Parathyroid adenoma (tissue), 2 donors: Measurements from ENCODE around the gene CUX1.
"Not testable (repeated sequence)": the region's sequence is repeated elsewhere in the genome, so short reads cannot be mapped to it uniquely, and the experiment has no call there.

Source experiments
- H2AFZ ChIP-seq: fragments of 300-600 bp; sonication (generic); one replicate; pipeline ENCODE4 v1.7.0; 2017; ENCODE audit warnings: antibody characterized with exemption, mild to moderate bottlenecking
- H3K27ac ChIP-seq: fragments of 300-600 bp; sonication (generic); one replicate; pipeline ENCODE4 v1.7.0; 2017
- H3K27me3 ChIP-seq: fragments of 300-600 bp; sonication (generic); one replicate; pipeline ENCODE4 v1.7.0; 2017; ENCODE audit warnings: low read length; ENCODE audit not compliant: control insufficient read depth, insufficient read depth
- H3K36me3 ChIP-seq: fragments of 300-600 bp; sonication (generic); one replicate; pipeline ENCODE4 v1.7.0; 2017; ENCODE audit warnings: low read length; ENCODE audit not compliant: control insufficient read depth, insufficient read depth
- H3K4me1 ChIP-seq: fragments of 300-600 bp; sonication (generic); one replicate; pipeline ENCODE4 v1.7.0; 2017; ENCODE audit warnings: control low read depth
- H3K4me2 ChIP-seq: fragments of 300-600 bp; sonication (generic); one replicate; pipeline ENCODE4 v1.7.0; 2017; ENCODE audit warnings: low read length
- H3K4me3 ChIP-seq: fragments of 300-600 bp; sonication (generic); one replicate; pipeline ENCODE4 v1.7.0; 2017; ENCODE audit warnings: low read depth, low read length
- H3K79me2 ChIP-seq: fragments of 300-600 bp; sonication (generic); one replicate; pipeline ENCODE4 v1.7.0; 2017; ENCODE audit warnings: control low read depth
- H3K9ac ChIP-seq: fragments of 300-600 bp; sonication (generic); one replicate; pipeline ENCODE4 v1.7.0; 2017; ENCODE audit warnings: mild to moderate bottlenecking
- H3K9me3 ChIP-seq: fragments of 300-600 bp; sonication (generic); one replicate; pipeline ENCODE4 v1.7.0; 2017; ENCODE audit warnings: low read length; ENCODE audit not compliant: control insufficient read depth
- CTCF ChIP-seq: fragments of 300-600 bp; sonication (generic); IDR thresholded peaks from one replicate; pipeline ENCODE4 v1.7.0; 2017; ENCODE audit warnings: antibody characterized with exemption, mild to moderate bottlenecking
- donor health status: primary hyperparathyroidism.

Gene CUX1

DNA sequence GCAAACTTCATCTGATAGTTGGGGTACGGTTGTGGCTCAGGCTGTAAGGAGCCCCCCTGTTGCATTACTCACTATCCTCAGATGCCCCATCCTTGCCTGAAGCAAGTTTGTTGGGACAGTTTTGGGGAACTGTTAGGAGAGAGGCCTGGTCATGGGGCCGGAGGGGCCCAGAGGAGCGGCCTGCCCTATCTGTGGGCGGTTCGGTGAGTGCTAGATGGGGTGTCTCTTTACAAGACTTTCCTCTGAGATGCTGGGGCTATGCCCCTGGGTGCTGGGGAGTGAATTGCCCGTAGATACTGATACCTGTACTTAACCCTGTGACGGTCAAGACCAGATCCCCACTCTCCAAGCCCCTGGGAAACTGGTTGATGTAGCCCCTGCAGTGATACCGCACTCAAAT, 12.4 kb downstream of the CUX1 start:
- H3K27ac ChIP-seq = no peak overlapping the region

DNA sequence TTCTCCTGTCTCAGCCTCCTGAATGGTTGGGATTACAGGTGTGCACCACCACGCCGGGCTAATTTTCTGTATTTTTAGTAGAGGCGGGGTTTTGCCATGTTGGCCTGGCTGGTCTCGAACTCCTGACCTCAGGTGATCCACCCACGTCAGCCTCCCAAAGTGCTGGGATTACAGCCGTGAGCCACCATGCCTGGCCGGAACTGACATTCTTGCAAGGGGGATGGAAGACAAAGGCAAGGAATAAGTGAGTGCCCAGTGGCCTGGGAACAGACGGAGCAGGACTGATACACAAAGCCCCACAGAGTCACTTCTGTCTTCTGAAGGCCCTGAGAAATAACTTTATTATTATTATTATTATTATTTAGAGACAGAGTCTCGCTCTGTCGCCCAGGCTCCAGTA, 14.0 kb downstream of the CUX1 start:
- H3K4me3 ChIP-seq, H2AFZ ChIP-seq, H3K27ac ChIP-seq, H3K36me3 ChIP-seq, H3K4me2 ChIP-seq, H3K9ac ChIP-seq, H3K27me3 ChIP-seq, H3K4me1 ChIP-seq, H3K9me3 ChIP-seq: not testable (repeated sequence)
- peaks cover 49% of the 10 kb centered on the region for H3K79me2 ChIP-seq

More for the DNA sequence above, 12.4 kb downstream of the CUX1 start:
- no peaks in the 10 kb centered on the region for H3K36me3 ChIP-seq
- H3K4me1 ChIP-seq = no peaks in the 10 kb centered on the region
- no peak for TF ChIP-seq CTCF
- no peak overlapping the region for H2AFZ ChIP-seq
- H3K9ac ChIP-seq = no peak overlapping the region
- H3K4me2 ChIP-seq = no peak overlapping the region
- H3K27me3 ChIP-seq = no peaks in the 10 kb centered on the region
- no peaks in the 10 kb centered on the region for H3K9me3 ChIP-seq
- peaks cover 46% of the 10 kb centered on the region for H3K79me2 ChIP-seq
- H3K4me3 ChIP-seq = no peak overlapping the region

- Histone ChIP-seq H3K79me2 (peaks cover 50% of the 10 kb centered on the region), H3K4me3 (no peak overlapping the region)
- TF ChIP-seq CTCF = no peak
Observed at GRCh38 chr7:101832205-101832631, 14.8 kb downstream of the CUX1 start.

DNA sequence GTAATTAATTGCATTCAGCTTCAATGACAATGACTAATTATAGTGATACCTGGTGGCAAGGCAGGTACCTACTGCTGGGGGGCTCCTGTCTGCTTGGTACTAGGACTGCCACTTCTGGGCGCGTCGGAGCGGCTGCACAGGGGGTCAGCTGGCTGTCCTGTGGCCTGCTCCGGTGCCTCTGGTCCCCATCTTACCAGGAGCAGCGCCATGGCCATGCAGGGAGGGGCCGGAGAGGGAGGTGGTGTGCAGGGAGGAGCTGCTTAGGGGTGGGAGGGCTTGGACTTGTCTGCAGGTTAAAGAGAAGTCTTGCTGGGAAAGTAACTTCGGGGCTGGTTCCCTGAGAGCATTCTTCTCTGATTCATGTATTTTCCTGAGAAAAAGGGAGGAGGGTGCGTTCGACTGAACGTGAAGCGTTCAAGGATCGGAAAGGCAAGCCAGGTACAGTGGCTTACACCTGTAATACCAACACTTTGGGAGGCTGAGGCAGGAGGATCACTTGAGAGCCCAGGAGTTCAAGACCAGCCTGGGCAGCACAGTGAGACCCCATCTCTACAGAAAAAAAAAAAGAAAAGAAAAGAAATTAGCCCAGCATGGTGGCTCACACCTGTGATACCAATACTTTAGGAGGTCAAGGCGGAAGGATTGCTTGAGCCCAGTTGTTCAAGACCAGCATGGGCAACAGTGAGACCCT, 15.4 kb downstream of the CUX1 start:
- peaks cover 50% of the 10 kb centered on the region for H3K79me2 ChIP-seq
- no peaks in the 10 kb centered on the region for H3K4me1 ChIP-seq
- H3K4me3 ChIP-seq = no peak overlapping the region
- no peak overlapping the region for H3K9ac ChIP-seq
- no peaks in the 10 kb centered on the region for H3K9me3 ChIP-seq
- H3K4me2 ChIP-seq = no peak overlapping the region
- no peak for TF ChIP-seq CTCF
- no peaks in the 10 kb centered on the region for H3K27me3 ChIP-seq
- H2AFZ ChIP-seq = no peak overlapping the region
- no peak overlapping the region for H3K27ac ChIP-seq
- H3K36me3 ChIP-seq = no peaks in the 10 kb centered on the region

More at GRCh38 chr7:101832205-101832631, 14.8 kb downstream of the CUX1 start:
- Histone ChIP-seq H3K27me3 (no peaks in the 10 kb centered on the region), H3K27ac (no peak overlapping the region), H3K4me1 (no peaks in the 10 kb centered on the region), H3K4me2 (no peak overlapping the region), H2AFZ (no peak overlapping the region), H3K9me3 (no peaks in the 10 kb centered on the region), H3K9ac (no peak overlapping the region), H3K36me3 (no peaks in the 10 kb centered on the region)

DNA sequence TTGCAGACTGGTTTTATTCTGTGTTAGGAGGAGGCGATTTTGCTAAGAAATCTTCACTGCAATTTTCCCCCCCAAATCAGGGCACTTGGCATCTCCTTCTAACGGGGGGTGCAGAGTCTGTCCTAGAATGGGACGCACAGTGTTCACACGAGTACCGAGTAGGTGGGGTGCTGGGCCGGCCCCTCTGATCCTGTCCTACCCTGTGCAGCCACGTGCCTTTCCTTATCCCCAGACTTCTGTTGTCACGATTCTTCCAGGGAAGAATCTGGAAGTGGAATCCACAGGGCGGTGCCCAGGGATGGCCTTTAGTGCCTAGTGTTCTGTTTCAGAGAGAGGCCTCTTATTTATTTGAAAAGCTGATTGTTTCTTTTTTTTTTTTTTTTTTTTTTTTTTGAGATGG, 16.4 kb downstream of the CUX1 start:
- Histone ChIP-seq H3K4me2 (no peak overlapping the region), H3K4me3 (no peak overlapping the region), H3K27ac (no peak overlapping the region), H2AFZ (no peak overlapping the region), H3K9me3 (no peaks in the 10 kb centered on the region), H3K4me1 (no peaks in the 10 kb centered on the region), H3K9ac (no peak overlapping the region), H3K36me3 (no peaks in the 10 kb centered on the region), H3K79me2 (peaks cover 41% of the 10 kb centered on the region), H3K27me3 (no peaks in the 10 kb centered on the region)
- no peak for TF ChIP-seq CTCF
